Measurements from ENCODE around the gene GAS7. TPM values are rescaled to one million over a fixed set of nuclear protein-coding genes. Genes with fewer than 3 reads are reported as not detected.

GAS7 gene
- total and polyA plus RNA-seq, 2 experiments from 2014 or later, result 25.8 to 27.3 TPM

DNA sequence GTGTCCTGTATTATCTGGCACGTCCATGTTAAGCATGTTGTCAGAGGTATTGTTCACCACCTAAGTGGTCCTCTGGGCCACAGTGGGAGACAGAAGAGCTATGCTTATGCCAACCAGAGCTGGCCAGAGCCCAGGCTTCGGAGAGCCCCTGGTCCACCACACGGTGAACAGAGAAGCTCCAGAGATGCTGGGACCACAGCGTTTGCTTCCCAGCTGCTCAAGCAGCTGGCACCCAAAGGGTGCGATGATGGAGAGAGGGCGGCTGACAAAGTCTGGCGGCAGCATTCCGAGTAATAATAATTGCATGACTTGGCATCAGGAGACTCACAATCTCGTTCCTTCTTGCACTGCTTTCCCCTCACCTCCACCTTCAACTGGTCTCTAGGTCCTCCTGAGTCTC is 257.6 kb downstream of the GAS7 start:
- no peak overlapping the region for H3K27ac ChIP-seq
- H3K9me3 ChIP-seq (ENCODE audit: low read depth), result no peaks in the 10 kb centered on the region
- H3K79me2 ChIP-seq, result no peaks in the 10 kb centered on the region
- H3K4me3 ChIP-seq, result no peak overlapping the region
- H3K9me2 ChIP-seq (replicated peaks; ENCODE audit: insufficient read depth), result no peaks in the 10 kb centered on the region
- no peak for TF ChIP-seq EZH2 (IDR thresholded peaks at IDR 0.05; ENCODE audit: borderline replicate concordance)
- no peak for TF ChIP-seq CTCF (IDR thresholded peaks at IDR 0.05; ENCODE audit: poor library complexity)
- TF ChIP-seq EZH2phosphoT487 (IDR thresholded peaks at IDR 0.05; ENCODE audit: low read depth, severe bottlenecking, unreplicated experiment), result no peak
- no peak overlapping the region for H3K4me2 ChIP-seq
- H4K20me1 ChIP-seq (ENCODE audit: insufficient read depth, poor library complexity, severe bottlenecking), result no peaks in the 10 kb centered on the region
- H2AFZ ChIP-seq, result no peak overlapping the region
- WGBS (ENCODE audit: low lambda C conversion rate, missing lambda C conversion rate), result 91% methylated on average over 9 of the region's 9 CpGs
- no peaks in the 10 kb centered on the region for H3K36me3 ChIP-seq (replicated peaks; ENCODE audit: insufficient read depth, low read depth)
- H3K4me1 ChIP-seq (ENCODE audit: insufficient read depth), result peaks cover 16% of the 10 kb centered on the region
- no peak for DNase-seq (ENCODE audit: low spot score)
- no peaks in the 10 kb centered on the region for H3K27me3 ChIP-seq

GRCh38 chr17:9938764-9939163 is 259.6 kb downstream of the GAS7 start:
- Histone ChIP-seq H2AFZ (no peak overlapping the region), H3K79me2 (no peaks in the 10 kb centered on the region), H3K9me2 (replicated peaks; ENCODE audit: insufficient read depth) (no peaks in the 10 kb centered on the region), H3K27ac (no peak overlapping the region), H3K27me3 (no peaks in the 10 kb centered on the region), H3K36me3 (replicated peaks; ENCODE audit: insufficient read depth, low read depth) (no peaks in the 10 kb centered on the region), H4K20me1 (ENCODE audit: insufficient read depth, poor library complexity, severe bottlenecking) (no peaks in the 10 kb centered on the region), H3K4me3 (no peak overlapping the region), H3K9me3 (ENCODE audit: low read depth) (no peaks in the 10 kb centered on the region), H3K4me2 (no peak overlapping the region), H3K4me1 (ENCODE audit: insufficient read depth) (peaks cover 16% of the 10 kb centered on the region)
- WGBS (ENCODE audit: low lambda C conversion rate, missing lambda C conversion rate), result 93% methylated on average over 1 of the region's 1 CpG
- no peak for DNase-seq (ENCODE audit: low spot score)
- no peak for TF ChIP-seq CTCF (IDR thresholded peaks at IDR 0.05; ENCODE audit: poor library complexity)
- TF ChIP-seq EZH2phosphoT487 (IDR thresholded peaks at IDR 0.05; ENCODE audit: low read depth, severe bottlenecking, unreplicated experiment), result no peak
- no peak for TF ChIP-seq EZH2 (IDR thresholded peaks at IDR 0.05; ENCODE audit: borderline replicate concordance)

- Histone ChIP-seq H3K4me3 (no peak overlapping the region), H3K27ac (peak overlapping the region; percentile 61), H3K9me3 (ENCODE audit: low read depth) (no peaks in the 10 kb centered on the region), H3K27me3 (no peaks in the 10 kb centered on the region), H2AFZ (no peak overlapping the region), H3K4me2 (no peak overlapping the region), H3K79me2 (no peaks in the 10 kb centered on the region), H3K9me2 (replicated peaks; ENCODE audit: insufficient read depth) (no peaks in the 10 kb centered on the region), H3K36me3 (replicated peaks; ENCODE audit: insufficient read depth, low read depth) (no peaks in the 10 kb centered on the region), H3K4me1 (ENCODE audit: insufficient read depth) (peaks cover 16% of the 10 kb centered on the region), H4K20me1 (ENCODE audit: insufficient read depth, poor library complexity, severe bottlenecking) (no peaks in the 10 kb centered on the region)
- WGBS (ENCODE audit: low lambda C conversion rate, missing lambda C conversion rate), result 92% methylated on average over 9 of the region's 9 CpGs
- no peak for TF ChIP-seq CTCF (IDR thresholded peaks at IDR 0.05; ENCODE audit: poor library complexity)
- no peak for TF ChIP-seq EZH2phosphoT487 (IDR thresholded peaks at IDR 0.05; ENCODE audit: low read depth, severe bottlenecking, unreplicated experiment)
- TF ChIP-seq EZH2 (IDR thresholded peaks at IDR 0.05; ENCODE audit: borderline replicate concordance), result no peak
- DNase-seq (ENCODE audit: low spot score), result no peak
Observed at GRCh38 chr17:9937901-9938300, 260.5 kb downstream of the GAS7 start.
